PC-3 (cell line): Measurements from ENCODE around the gene HSPA12B. TPM values are rescaled to one million over a fixed set of nuclear protein-coding genes. Genes with fewer than 3 reads are reported as not detected.
A peak's percentile ranks its signal among the peaks of the same experiment; 100 is the strongest.

Experiments
- ATAC-seq: fragments of 200-7000 bp; cut with Tn5 transposase; 2 replicates; pipeline ENCODE4 v1.9.1; 2020; ENCODE audit warnings: mild to moderate bottlenecking, moderate library complexity
- BruUV-seq: library from RNA; stranded (reverse); fragments of 400-500 nt; replicated peaks from 2 replicates; lab custom pipeline; 2021; lab: Mats Ljungman, UMichigan
- CTCF ChIA-PET: fragments of 300-600 bp; sonication (Branson Sonifier 250); formaldehyde crosslinking; loops from one replicate; lab custom pipeline; 2022; ENCODE audit warnings: antibody characterized with exemption; lab: Charles Lee
- POLR2A ChIA-PET: fragments of 300-600 bp; sonication (Branson Sonifier 250); formaldehyde crosslinking; loops from one replicate; lab custom pipeline; 2022; ENCODE audit warnings: antibody characterized with exemption; ENCODE audit not compliant: unreplicated experiment; lab: Charles Lee
- DNase-seq: peaks from one replicate; pipeline ENCODE4 v3.0.0-alpha.2; 2015
- H2AFZ ChIP-seq: fragments of 300-600 bp; sonication (generic); 2 replicates; pipeline ENCODE4 v1.6.0; 2016; ENCODE audit warnings: antibody characterized with exemption, low read length
- H3F3A ChIP-seq: fragments of 300-600 bp; sonication (generic); one replicate; pipeline ENCODE4 v1.6.0; 2017; ENCODE audit warnings: antibody characterized with exemption, low read length, control low read depth, mild to moderate bottlenecking; ENCODE audit not compliant: unreplicated experiment
- H3K27ac ChIP-seq: fragments of 300-600 bp; sonication (generic); 2 replicates; pipeline ENCODE4 v1.5.1; 2016; ENCODE audit warnings: mild to moderate bottlenecking, low read length
- H3K27me3 ChIP-seq: fragments of 300-600 bp; sonication (generic); 2 replicates; pipeline ENCODE4 v1.6.1; 2016; ENCODE audit warnings: low read length, mixed read lengths
- H3K36me3 ChIP-seq: fragments of 300-600 bp; sonication (generic); 2 replicates; pipeline ENCODE4 v1.6.1; 2016; ENCODE audit warnings: low read depth, mixed run types, low read length, mixed read lengths
- H3K4me1 ChIP-seq: fragments of 300-600 bp; sonication (generic); 2 replicates; pipeline ENCODE4 v1.5.1; 2016; ENCODE audit warnings: low read length; ENCODE audit not compliant: insufficient read depth
- H3K4me2 ChIP-seq: fragments of 300-600 bp; sonication (generic); 2 replicates; pipeline ENCODE4 v1.6.0; 2016; ENCODE audit warnings: low read length
- H3K4me3 ChIP-seq: fragments of 300-600 bp; sonication (generic); 2 replicates; pipeline ENCODE4 v1.5.1; 2016; ENCODE audit warnings: mild to moderate bottlenecking, low read length, mixed read lengths
- H3K79me2 ChIP-seq: fragments of 300-600 bp; sonication (generic); 2 replicates; pipeline ENCODE4 v1.6.1; 2017; ENCODE audit warnings: low read length, mixed read lengths
- H3K9ac ChIP-seq: fragments of 300-600 bp; sonication (generic); 2 replicates; pipeline ENCODE4 v1.6.0; 2016; ENCODE audit warnings: mild to moderate bottlenecking, low read length
- H3K9me2 ChIP-seq: fragments of 300-600 bp; sonication (generic); replicated peaks from 2 replicates; pipeline ENCODE4 v1.6.1; 2016; ENCODE audit warnings: mixed run types, low read length, mixed read lengths
- H3K9me3 ChIP-seq: fragments of 300-600 bp; sonication (generic); 2 replicates; pipeline ENCODE4 v1.6.1; 2016; ENCODE audit warnings: low read length, mixed read lengths
- H4K20me1 ChIP-seq: fragments of 300-600 bp; sonication (generic); 2 replicates; pipeline ENCODE4 v1.6.1; 2016; ENCODE audit warnings: low read length, mixed read lengths
- CTCF ChIP-seq: fragments of 300-600 bp; sonication (generic); conservative IDR thresholded peaks from 2 replicates; pipeline ENCODE4 v1.5.1; 2017; ENCODE audit warnings: antibody characterized with exemption, low read depth, mild to moderate bottlenecking, low read length
- EZH2 ChIP-seq: fragments of 300-600 bp; sonication (generic); IDR thresholded peaks from one replicate; pipeline ENCODE4 v1.6.1; 2017; ENCODE audit warnings: antibody characterized with exemption, mild to moderate bottlenecking, low read length; ENCODE audit not compliant: unreplicated experiment
- EZH2phosphoT487 ChIP-seq: fragments of 300-600 bp; sonication (generic); IDR thresholded peaks from 2 replicates; pipeline ENCODE4 v1.6.1; 2018; ENCODE audit warnings: mild to moderate bottlenecking, antibody characterized with exemption, low read length, borderline replicate concordance
- intact Hi-C: fragments of 100-400 bp; cut with micrococcal nuclease; formaldehyde crosslinking; loops from 2 replicates; pipeline ENCODE4 v1.9.0; 2023
- total RNA-seq: library from RNA; depleted of rRNA; stranded (reverse); fragments of >200 nt; gene quantifications from 2 replicates; pipeline ENCODE4 v1.2.3, GENCODE V29; 2014

Gene HSPA12B
- total RNA-seq, 1 experiment from 2014 or later, result not detected

- Histone ChIP-seq H3K9ac (peak overlapping the region; percentile 95), H3K4me3 (peak overlapping the region; percentile 99), H3F3A (no peaks in the 10 kb centered on the region), H3K4me2 (peak overlapping the region; percentile 98), H3K9me2 (no peaks in the 10 kb centered on the region), H3K79me2 (peaks cover 53% of the 10 kb centered on the region), H3K36me3 (peaks cover 49% of the 10 kb centered on the region), H3K27ac (peak overlapping the region; percentile 64), H2AFZ (no peak overlapping the region), H3K4me1 (peaks cover 26% of the 10 kb centered on the region), H3K9me3 (no peaks in the 10 kb centered on the region), H3K27me3 (no peaks in the 10 kb centered on the region), H4K20me1 (no peaks in the 10 kb centered on the region)
- peak; percentile 20 for ATAC-seq
- peak; percentile 60 for DNase-seq
- intact Hi-C loops, result loop anchor here (2.0 kb wide), 1 partner anchor 23 kb away; the partner anchor contains the start of gene AP5S1
- TF ChIP-seq EZH2 (no peak), CTCF (no peak), EZH2phosphoT487 (no peak)
- ChIA-PET CTCF (interaction anchor here (0.6 kb wide), 1 partner anchor 52 kb away, joined by 5 read pairs; no protein-coding TSS in a partner anchor), POLR2A (no interaction called here)
- no TSS peak for BruUV-seq
These were observed 65.3 kb downstream of the HSPA12B start for GRCh38 chr20:3797592-3798372.

GRCh38 chr20:3798373-3798768, 65.9 kb downstream of the HSPA12B start:
- no peaks in the 10 kb centered on the region for H3K27me3 ChIP-seq
- H3K9ac ChIP-seq, result peak overlapping the region; percentile 95
- peak overlapping the region; percentile 64 for H3K27ac ChIP-seq
- H3K9me2 ChIP-seq, result no peaks in the 10 kb centered on the region
- intact Hi-C loops, result no loop called here
- H3K4me1 ChIP-seq, result peaks cover 26% of the 10 kb centered on the region
- DNase-seq (no peak), ATAC-seq (no peak)
- no peaks in the 10 kb centered on the region for H4K20me1 ChIP-seq
- H3F3A ChIP-seq, result no peaks in the 10 kb centered on the region
- POLR2A ChIA-PET, result no interaction called here
- no peaks in the 10 kb centered on the region for H3K9me3 ChIP-seq
- CTCF ChIA-PET, result no interaction called here
- peaks cover 55% of the 10 kb centered on the region for H3K36me3 ChIP-seq
- H3K79me2 ChIP-seq, result peaks cover 53% of the 10 kb centered on the region
- peak overlapping the region; percentile 99; the same call in 1 of the 2 replicates for H3K4me3 ChIP-seq
- no peak overlapping the region for H2AFZ ChIP-seq
- no TSS peak for BruUV-seq
- TF ChIP-seq EZH2phosphoT487 (no peak), CTCF (no peak), EZH2 (no peak)
- H3K4me2 ChIP-seq, result peak overlapping the region; percentile 98

- no TSS peak for BruUV-seq
- Histone ChIP-seq H3K9me2 (no peaks in the 10 kb centered on the region), H3K4me1 (peaks cover 26% of the 10 kb centered on the region), H2AFZ (no peak overlapping the region), H3K36me3 (peaks cover 60% of the 10 kb centered on the region), H3F3A (no peaks in the 10 kb centered on the region), H3K9ac (no peak overlapping the region), H3K9me3 (no peaks in the 10 kb centered on the region), H4K20me1 (no peaks in the 10 kb centered on the region), H3K27ac (no peak overlapping the region), H3K4me2 (peak overlapping the region; percentile 98), H3K27me3 (no peaks in the 10 kb centered on the region), H3K4me3 (0 out of 2 replicates have a peak overlapping the region, but pooled peaks have one; percentile 3), H3K79me2 (peaks cover 53% of the 10 kb centered on the region)
- ATAC-seq, result no peak
- intact Hi-C loops, result no loop called here
- TF ChIP-seq EZH2phosphoT487, result no peak
- no peak for TF ChIP-seq EZH2
- no peak for TF ChIP-seq CTCF
- DNase-seq, result no peak
- ChIA-PET CTCF (no interaction called here), POLR2A (no interaction called here)
These were observed 66.4 kb downstream of the HSPA12B start for GRCh38 chr20:3798908-3799248.
